PFSK-1 (cell line): Measurements from ENCODE around the gene TCF7L1.

Source experiments
- POLR2AphosphoS5 ChIP-seq: IDR thresholded peaks from 2 replicates; pipeline ENCODE4 v1.6.1; 2012; ENCODE audit warnings: low read depth, mild to moderate bottlenecking, control low read depth, low read length, moderate library complexity
- REST ChIP-seq, 2 experiments: IDR thresholded peaks; 2 replicates each; pipeline versions ENCODE4 v1.6.1 to v1.8.0; 2011 to 2012; ENCODE audit warnings: low read depth in 2 of 2, low read length in 2 of 2, control low read depth in 1 of 2, inconsistent platforms in 1 of 2, mild to moderate bottlenecking in 1 of 2, moderate library complexity in 1 of 2; ENCODE audit not compliant: insufficient read depth in 1 of 2
- SIN3A ChIP-seq: IDR thresholded peaks from 2 replicates; pipeline ENCODE4 v1.6.1; 2012; ENCODE audit warnings: mild to moderate bottlenecking, low read length, moderate library complexity, borderline replicate concordance; ENCODE audit not compliant: insufficient read depth
- TAF1 ChIP-seq: IDR thresholded peaks from 2 replicates; pipeline ENCODE4 v1.6.1; 2012; ENCODE audit warnings: low read length, control low read depth, borderline replicate concordance; ENCODE audit not compliant: insufficient read depth

- TF ChIP-seq POLR2AphosphoS5 (no peak), REST (IDR thresholded peaks at IDR 0.05; ENCODE audit: insufficient read depth in 1 of 2, low read depth in 2 of 2, low read length in 2 of 2) (no peak), TAF1 (no peak), SIN3A (no peak)
These were observed 45.0 kb downstream of the TCF7L1 start for GRCh38 chr2:85178154-85178553.
